WTC11 (cell line): ENCODE measurements around the gene ADCY6.

ENCODE experiments used
- CTCF ChIP-seq: fragments of 200-600 bp; IDR thresholded peaks from 2 replicates; pipeline ENCODE4 v1.8.0; 2022; ENCODE audit warnings: antibody characterized with exemption
- E2F4 ChIP-seq: sonication (generic); formaldehyde crosslinking; IDR thresholded peaks from 2 replicates; pipeline ENCODE4 v1.8.1; 2022; ENCODE audit warnings: low read depth, mild to moderate bottlenecking, moderate library complexity, missing genetic modification reagents, borderline replicate concordance
- FOXK1 ChIP-seq: sonication (generic); formaldehyde crosslinking; IDR thresholded peaks from 2 replicates; pipeline ENCODE4 v1.8.0; 2022; ENCODE audit warnings: mild to moderate bottlenecking, moderate library complexity, missing genetic modification reagents
- STAT6 ChIP-seq: sonication (generic); formaldehyde crosslinking; conservative IDR thresholded peaks from 2 replicates; pipeline ENCODE4 v1.8.1; 2023; ENCODE audit warnings: mild to moderate bottlenecking, low read depth, missing genetic modification reagents, moderate library complexity
- ZNF281 ChIP-seq: sonication (generic); formaldehyde crosslinking; IDR thresholded peaks from 2 replicates; pipeline ENCODE4 v1.8.0; 2023; ENCODE audit warnings: mild to moderate bottlenecking, missing genetic modification reagents

GRCh38 chr12:48795550-48796455 is 6.9 kb upstream of the ADCY6 start:
- TF ChIP-seq ZNF281 (CRISPR knock-in tag) (no peak), CTCF (peak; percentile 98), STAT6 (CRISPR knock-in tag) (no peak), FOXK1 (CRISPR knock-in tag) (no peak), E2F4 (CRISPR knock-in tag) (no peak)
